HEK293 (cell line): ENCODE measurements around the gene NR0B2.

ENCODE experiments used
- CTCF ChIA-PET: fragments of 350-600 bp; formaldehyde crosslinking; extraction: SDS; loops from one replicate; lab custom pipeline; 2021; ENCODE audit warnings: antibody characterized with exemption; lab: Yijun Ruan, JAX
- POLR2A ChIA-PET: fragments of 300-600 bp; formaldehyde crosslinking; extraction: SDS; loops from one replicate; lab custom pipeline; 2020; ENCODE audit warnings: antibody characterized with exemption, inconsistent platforms; lab: Yijun Ruan, JAX
- H3K27ac ChIP-seq: fragments of 200-500 bp; sonication (Bioruptor generic); 2 replicates; pipeline ENCODE4 v1.5.1; 2014; ENCODE audit warnings: low read depth, low read length, control low read depth, inconsistent platforms; ENCODE audit errors: extremely low read depth
- H3K36me3 ChIP-seq, 2 experiments: fragments of 200-500 bp in 1 of 2; sonication (Bioruptor generic) in 1 of 2; 1 replicate in 1 of 2; 2 replicates in 1 of 2; pipeline ENCODE4 v1.5.1; 2014 to 2017; ENCODE audit warnings: inconsistent platforms in 2 of 2, low read length in 2 of 2; ENCODE audit not compliant: control insufficient read depth in 2 of 2, insufficient read depth in 1 of 2
- H3K4me1 ChIP-seq: fragments of 200-500 bp; sonication (Bioruptor generic); 2 replicates; pipeline ENCODE4 v1.5.1; 2014; ENCODE audit warnings: mild to moderate bottlenecking, low read length, inconsistent platforms; ENCODE audit not compliant: control insufficient read depth, insufficient read depth
- H3K4me3 ChIP-seq: 2 replicates; pipeline ENCODE4 v1.5.1; 2011; ENCODE audit warnings: low read depth, mild to moderate bottlenecking, control low read depth, low read length, moderate library complexity
- H3K9me3 ChIP-seq: fragments of 200-500 bp; sonication (Bioruptor generic); 2 replicates; pipeline ENCODE4 v1.5.1; 2014; ENCODE audit warnings: low read depth, low read length, inconsistent platforms; ENCODE audit not compliant: control insufficient read depth, insufficient read depth
- GLIS1 ChIP-seq: fragments of 450-650 bp; formaldehyde crosslinking; IDR thresholded peaks from 2 replicates; pipeline ENCODE4 v1.5.1; 2016; ENCODE audit warnings: missing biosample characterization, missing genetic modification characterization
- HOXC10 ChIP-seq: sonication (generic); formaldehyde crosslinking; IDR thresholded peaks from 2 replicates; pipeline ENCODE4 v1.8.1; 2023; ENCODE audit warnings: mild to moderate bottlenecking, missing genetic modification reagents
- MZF1 ChIP-seq: fragments of 450-650 bp; formaldehyde crosslinking; IDR thresholded peaks from 2 replicates; pipeline ENCODE4 v1.5.1; 2017; ENCODE audit warnings: missing biosample characterization, missing genetic modification characterization, borderline replicate concordance
- SP2 ChIP-seq: fragments of 450-650 bp; formaldehyde crosslinking; IDR thresholded peaks from 2 replicates; pipeline ENCODE4 v1.5.1; 2016; ENCODE audit warnings: missing biosample characterization, missing genetic modification characterization
- SP3 ChIP-seq: fragments of 450-650 bp; formaldehyde crosslinking; IDR thresholded peaks from 2 replicates; pipeline ENCODE4 v1.5.1; 2016; ENCODE audit warnings: missing biosample characterization, missing genetic modification characterization
- YY2 ChIP-seq: fragments of 450-650 bp; formaldehyde crosslinking; IDR thresholded peaks from 2 replicates; pipeline ENCODE4 v1.5.1; 2016; ENCODE audit warnings: missing biosample characterization, missing genetic modification characterization
- ZBTB21 ChIP-seq: fragments of 450-650 bp; formaldehyde crosslinking; IDR thresholded peaks from 2 replicates; pipeline ENCODE4 v1.5.1; 2017; ENCODE audit warnings: missing biosample characterization, missing genetic modification characterization
- ZBTB7A ChIP-seq: fragments of 450-650 bp; formaldehyde crosslinking; IDR thresholded peaks from 2 replicates; pipeline ENCODE4 v1.5.1; 2016; ENCODE audit warnings: low read depth, missing biosample characterization, missing genetic modification characterization
- ZNF114 ChIP-seq: fragments of 450-650 bp; formaldehyde crosslinking; IDR thresholded peaks from 2 replicates; pipeline ENCODE4 v1.5.0; 2017; ENCODE audit warnings: missing biosample characterization, missing genetic modification characterization
- ZNF16 ChIP-seq: fragments of 450-650 bp; formaldehyde crosslinking; IDR thresholded peaks from 2 replicates; pipeline ENCODE4 v1.5.1; 2016; ENCODE audit warnings: low read depth, missing biosample characterization, missing genetic modification characterization
- ZNF169 ChIP-seq: fragments of 450-650 bp; formaldehyde crosslinking; IDR thresholded peaks from 2 replicates; pipeline ENCODE4 v1.5.1; 2016; ENCODE audit warnings: missing biosample characterization, missing genetic modification characterization
- ZNF521 ChIP-seq: fragments of 450-650 bp; formaldehyde crosslinking; IDR thresholded peaks from 2 replicates; pipeline ENCODE4 v1.5.1; 2017; ENCODE audit warnings: missing biosample characterization, mild to moderate bottlenecking, missing genetic modification characterization
- ZNF544 ChIP-seq: fragments of 450-650 bp; formaldehyde crosslinking; IDR thresholded peaks from 2 replicates; pipeline ENCODE4 v1.5.0; 2017; ENCODE audit warnings: missing biosample characterization, missing genetic modification characterization
- ZNF548 ChIP-seq: fragments of 450-650 bp; formaldehyde crosslinking; IDR thresholded peaks from 2 replicates; pipeline ENCODE4 v1.5.1; 2016; ENCODE audit warnings: missing biosample characterization, missing genetic modification characterization
- ZNF660 ChIP-seq: fragments of 450-650 bp; IDR thresholded peaks from 2 replicates; pipeline ENCODE4 v1.5.1; 2018; ENCODE audit warnings: missing biosample characterization, mild to moderate bottlenecking, missing genetic modification characterization
- ZNF837 ChIP-seq: fragments of 450-650 bp; formaldehyde crosslinking; IDR thresholded peaks from 2 replicates; pipeline ENCODE4 v1.5.1; 2016; ENCODE audit warnings: missing biosample characterization, missing genetic modification characterization
- ZNF843 ChIP-seq: fragments of 450-650 bp; formaldehyde crosslinking; IDR thresholded peaks from 2 replicates; pipeline ENCODE4 v1.5.1; 2016; ENCODE audit warnings: missing biosample characterization, missing genetic modification characterization
- TF ChIP-seq, protein P1 (sequence below): fragments of 450-650 bp; formaldehyde crosslinking; conservative IDR thresholded peaks from 2 replicates; pipeline ENCODE4 v1.5.1; 2016; ENCODE audit warnings: low read depth, missing biosample characterization, missing genetic modification characterization
- TF ChIP-seq, protein P2 (sequence below): IDR thresholded peaks from 2 replicates; pipeline ENCODE4 v1.6.1; 2011; ENCODE audit warnings: mild to moderate bottlenecking, low read depth, low read length, borderline replicate concordance
- TF ChIP-seq, protein P3 (sequence below): fragments of 450-650 bp; formaldehyde crosslinking; IDR thresholded peaks from 2 replicates; pipeline ENCODE4 v1.5.1; 2016; ENCODE audit warnings: missing biosample characterization, missing genetic modification characterization
- TF ChIP-seq, protein P4 (sequence below): fragments of 450-650 bp; formaldehyde crosslinking; IDR thresholded peaks from 2 replicates; pipeline ENCODE4 v1.5.1; 2016; ENCODE audit warnings: missing biosample characterization, missing genetic modification characterization
- TF ChIP-seq, protein P5 (sequence below): fragments of 450-650 bp; formaldehyde crosslinking; IDR thresholded peaks from 2 replicates; pipeline ENCODE4 v1.5.1; 2016; ENCODE audit warnings: missing biosample characterization, missing genetic modification characterization

The NR0B2 gene

DNA sequence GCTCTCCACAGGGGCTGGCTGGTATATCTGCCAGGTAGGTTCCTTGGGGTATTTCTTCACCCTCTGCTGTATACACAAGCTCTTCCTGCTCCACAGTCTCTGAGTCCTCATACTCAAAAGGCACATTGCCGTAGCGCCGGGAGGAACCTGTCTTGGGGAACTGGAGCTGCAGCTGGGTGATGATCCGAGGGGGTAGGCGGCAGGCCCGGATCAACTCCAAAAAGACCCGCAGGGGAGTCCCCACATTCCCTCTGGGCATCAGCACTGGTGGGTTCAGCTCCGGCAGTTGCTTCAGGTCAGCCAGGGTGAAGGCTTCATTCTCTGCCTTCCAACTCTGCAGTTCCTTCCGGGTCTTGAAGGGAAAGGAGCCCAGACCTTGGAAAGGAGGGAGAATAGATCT, 16.4 kb downstream of the NR0B2 start:
- CTCF ChIA-PET, result interaction anchor here (0.6 to 1.0 kb wide), 3 partner anchors 10 to 460 kb away, joined by 3 to 6 read pairs (median 3); no protein-coding TSS in a partner anchor
- Histone ChIP-seq H3K36me3 (peaks cover 12 to 63% of the 10 kb centered on the region in 2 experiments; a peak in 2 of 3 replicates), H3K27ac (no peak overlapping the region), H3K4me3 (no peak overlapping the region), H3K4me1 (0 out of 2 replicates have a peak, but pooled peaks cover 4% of the 10 kb centered on the region), H3K9me3 (no peaks in the 10 kb centered on the region)
- POLR2A ChIA-PET, result no interaction called here
- TF ChIP-seq, protein P1, sequence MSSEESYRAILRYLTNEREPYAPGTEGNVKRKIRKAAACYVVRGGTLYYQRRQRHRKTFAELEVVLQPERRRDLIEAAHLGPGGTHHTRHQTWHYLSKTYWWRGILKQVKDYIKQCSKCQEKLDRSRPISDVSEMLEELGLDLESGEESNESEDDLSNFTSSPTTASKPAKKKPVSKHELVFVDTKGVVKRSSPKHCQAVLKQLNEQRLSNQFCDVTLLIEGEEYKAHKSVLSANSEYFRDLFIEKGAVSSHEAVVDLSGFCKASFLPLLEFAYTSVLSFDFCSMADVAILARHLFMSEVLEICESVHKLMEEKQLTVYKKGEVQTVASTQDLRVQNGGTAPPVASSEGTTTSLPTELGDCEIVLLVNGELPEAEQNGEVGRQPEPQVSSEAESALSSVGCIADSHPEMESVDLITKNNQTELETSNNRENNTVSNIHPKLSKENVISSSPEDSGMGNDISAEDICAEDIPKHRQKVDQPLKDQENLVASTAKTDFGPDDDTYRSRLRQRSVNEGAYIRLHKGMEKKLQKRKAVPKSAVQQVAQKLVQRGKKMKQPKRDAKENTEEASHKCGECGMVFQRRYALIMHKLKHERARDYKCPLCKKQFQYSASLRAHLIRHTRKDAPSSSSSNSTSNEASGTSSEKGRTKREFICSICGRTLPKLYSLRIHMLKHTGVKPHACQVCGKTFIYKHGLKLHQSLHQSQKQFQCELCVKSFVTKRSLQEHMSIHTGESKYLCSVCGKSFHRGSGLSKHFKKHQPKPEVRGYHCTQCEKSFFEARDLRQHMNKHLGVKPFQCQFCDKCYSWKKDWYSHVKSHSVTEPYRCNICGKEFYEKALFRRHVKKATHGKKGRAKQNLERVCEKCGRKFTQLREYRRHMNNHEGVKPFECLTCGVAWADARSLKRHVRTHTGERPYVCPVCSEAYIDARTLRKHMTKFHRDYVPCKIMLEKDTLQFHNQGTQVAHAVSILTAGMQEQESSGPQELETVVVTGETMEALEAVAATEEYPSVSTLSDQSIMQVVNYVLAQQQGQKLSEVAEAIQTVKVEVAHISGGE (tag by site-specific recombination), result no peak
- TF ChIP-seq YY2 (tag by site-specific recombination) (no peak), SP2 (tag by site-specific recombination) (no peak), HOXC10 (no peak), SP3 (tag by site-specific recombination) (no peak), ZNF843 (tag by site-specific recombination) (no peak), ZNF837 (no peak)

DNA sequence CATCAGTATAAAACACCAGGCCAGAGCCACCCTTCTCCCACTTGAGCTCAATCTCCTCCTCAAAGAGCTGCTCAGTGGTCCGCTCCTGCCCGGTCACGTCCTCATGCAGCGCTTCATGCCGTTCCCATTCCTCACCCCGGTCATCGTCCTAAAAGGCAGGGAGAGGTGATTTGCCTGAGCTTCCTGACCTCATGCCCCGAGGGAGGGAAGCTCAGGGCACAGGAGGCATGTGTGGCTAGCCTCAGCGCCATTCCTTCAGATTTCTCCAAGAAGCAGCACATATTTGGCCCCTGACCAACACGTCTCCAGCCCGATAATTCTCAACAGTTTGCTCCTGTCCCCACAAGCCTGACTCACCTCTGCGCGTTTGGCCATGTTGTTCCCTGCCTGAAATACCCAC, 19.5 kb downstream of the NR0B2 start:
- peaks cover 12 to 78% of the 10 kb centered on the region in 2 experiments; a peak in 2 of 3 replicates for H3K36me3 ChIP-seq
- no peak overlapping the region for H3K4me3 ChIP-seq
- no peak overlapping the region for H3K27ac ChIP-seq
- 0 out of 2 replicates have a peak, but pooled peaks cover 4% of the 10 kb centered on the region for H3K4me1 ChIP-seq
- H3K9me3 ChIP-seq, result no peaks in the 10 kb centered on the region
- ChIA-PET CTCF (no interaction called here), POLR2A (interaction anchor here (0.6 kb wide), 1 partner anchor 28 kb away, joined by 6 read pairs; no protein-coding TSS in a partner anchor)
- TF ChIP-seq ZBTB21 (tag by site-specific recombination) (no peak), ZBTB7A (tag by site-specific recombination) (no peak), ZNF169 (no peak)
- TF ChIP-seq, protein P2, sequence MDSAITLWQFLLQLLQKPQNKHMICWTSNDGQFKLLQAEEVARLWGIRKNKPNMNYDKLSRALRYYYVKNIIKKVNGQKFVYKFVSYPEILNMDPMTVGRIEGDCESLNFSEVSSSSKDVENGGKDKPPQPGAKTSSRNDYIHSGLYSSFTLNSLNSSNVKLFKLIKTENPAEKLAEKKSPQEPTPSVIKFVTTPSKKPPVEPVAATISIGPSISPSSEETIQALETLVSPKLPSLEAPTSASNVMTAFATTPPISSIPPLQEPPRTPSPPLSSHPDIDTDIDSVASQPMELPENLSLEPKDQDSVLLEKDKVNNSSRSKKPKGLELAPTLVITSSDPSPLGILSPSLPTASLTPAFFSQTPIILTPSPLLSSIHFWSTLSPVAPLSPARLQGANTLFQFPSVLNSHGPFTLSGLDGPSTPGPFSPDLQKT, result no peak

DNA sequence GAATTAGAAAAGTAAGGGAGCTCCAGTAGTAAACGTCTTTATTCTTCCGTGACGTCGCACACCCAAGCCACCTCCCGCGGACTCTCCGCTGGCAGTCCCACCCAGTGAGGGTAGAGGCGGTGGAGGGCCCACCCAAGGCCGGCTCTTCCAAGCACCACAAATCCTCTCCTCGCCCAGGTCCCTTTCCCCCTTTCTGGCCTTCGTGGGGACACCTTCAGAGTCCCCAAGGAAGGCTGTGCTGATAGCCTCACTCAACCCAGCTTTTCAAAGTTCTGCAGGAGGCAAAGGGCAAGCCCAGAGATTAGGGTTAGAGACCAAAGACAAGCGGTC, 23.3 kb downstream of the NR0B2 start:
- H3K36me3 ChIP-seq, result peaks cover 19 to 83% of the 10 kb centered on the region in 2 experiments
- no peaks in the 10 kb centered on the region for H3K9me3 ChIP-seq
- H3K4me3 ChIP-seq, result peak overlapping the region; percentile 74
- POLR2A ChIA-PET, result interaction anchor here (0.6 to 3.1 kb wide), 22 partner anchors 9 to 615 kb away, joined by 3 to 53 read pairs (median 4); partner anchors contain the start of genes GPATCH3, NUDC and TRNP1
- CTCF ChIA-PET, result interaction anchor here (0.5 to 0.7 kb wide), 4 partner anchors 12 to 453 kb away, joined by 3 to 4 read pairs (median 3); no protein-coding TSS in a partner anchor
- H3K27ac ChIP-seq, result peak overlapping the region; percentile 73
- no peaks in the 10 kb centered on the region for H3K4me1 ChIP-seq
- TF ChIP-seq, protein P3, sequence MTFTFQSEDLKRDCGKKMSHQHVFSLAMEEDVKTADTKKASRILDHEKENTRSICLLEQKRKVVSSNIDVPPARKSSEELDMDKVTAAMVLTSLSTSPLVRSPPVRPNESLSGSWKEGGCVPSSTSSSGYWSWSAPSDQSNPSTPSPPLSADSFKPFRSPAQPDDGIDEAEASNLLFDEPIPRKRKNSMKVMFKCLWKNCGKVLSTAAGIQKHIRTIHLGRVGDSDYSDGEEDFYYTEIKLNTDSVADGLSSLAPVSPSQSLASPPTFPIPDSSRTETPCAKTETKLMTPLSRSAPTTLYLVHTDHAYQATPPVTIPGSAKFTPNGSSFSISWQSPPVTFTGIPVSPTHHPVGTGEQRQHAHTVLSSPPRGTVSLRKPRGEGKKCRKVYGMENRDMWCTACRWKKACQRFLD (tag by site-specific recombination), result no peak
- no peak for TF ChIP-seq ZNF548 (tag by site-specific recombination)
- TF ChIP-seq ZNF16 (tag by site-specific recombination), result no peak
- TF ChIP-seq, protein P4, sequence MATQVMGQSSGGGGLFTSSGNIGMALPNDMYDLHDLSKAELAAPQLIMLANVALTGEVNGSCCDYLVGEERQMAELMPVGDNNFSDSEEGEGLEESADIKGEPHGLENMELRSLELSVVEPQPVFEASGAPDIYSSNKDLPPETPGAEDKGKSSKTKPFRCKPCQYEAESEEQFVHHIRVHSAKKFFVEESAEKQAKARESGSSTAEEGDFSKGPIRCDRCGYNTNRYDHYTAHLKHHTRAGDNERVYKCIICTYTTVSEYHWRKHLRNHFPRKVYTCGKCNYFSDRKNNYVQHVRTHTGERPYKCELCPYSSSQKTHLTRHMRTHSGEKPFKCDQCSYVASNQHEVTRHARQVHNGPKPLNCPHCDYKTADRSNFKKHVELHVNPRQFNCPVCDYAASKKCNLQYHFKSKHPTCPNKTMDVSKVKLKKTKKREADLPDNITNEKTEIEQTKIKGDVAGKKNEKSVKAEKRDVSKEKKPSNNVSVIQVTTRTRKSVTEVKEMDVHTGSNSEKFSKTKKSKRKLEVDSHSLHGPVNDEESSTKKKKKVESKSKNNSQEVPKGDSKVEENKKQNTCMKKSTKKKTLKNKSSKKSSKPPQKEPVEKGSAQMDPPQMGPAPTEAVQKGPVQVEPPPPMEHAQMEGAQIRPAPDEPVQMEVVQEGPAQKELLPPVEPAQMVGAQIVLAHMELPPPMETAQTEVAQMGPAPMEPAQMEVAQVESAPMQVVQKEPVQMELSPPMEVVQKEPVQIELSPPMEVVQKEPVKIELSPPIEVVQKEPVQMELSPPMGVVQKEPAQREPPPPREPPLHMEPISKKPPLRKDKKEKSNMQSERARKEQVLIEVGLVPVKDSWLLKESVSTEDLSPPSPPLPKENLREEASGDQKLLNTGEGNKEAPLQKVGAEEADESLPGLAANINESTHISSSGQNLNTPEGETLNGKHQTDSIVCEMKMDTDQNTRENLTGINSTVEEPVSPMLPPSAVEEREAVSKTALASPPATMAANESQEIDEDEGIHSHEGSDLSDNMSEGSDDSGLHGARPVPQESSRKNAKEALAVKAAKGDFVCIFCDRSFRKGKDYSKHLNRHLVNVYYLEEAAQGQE (tag by site-specific recombination), result no peak
- no peak for TF ChIP-seq MZF1 (tag by site-specific recombination)
- TF ChIP-seq, protein P5, sequence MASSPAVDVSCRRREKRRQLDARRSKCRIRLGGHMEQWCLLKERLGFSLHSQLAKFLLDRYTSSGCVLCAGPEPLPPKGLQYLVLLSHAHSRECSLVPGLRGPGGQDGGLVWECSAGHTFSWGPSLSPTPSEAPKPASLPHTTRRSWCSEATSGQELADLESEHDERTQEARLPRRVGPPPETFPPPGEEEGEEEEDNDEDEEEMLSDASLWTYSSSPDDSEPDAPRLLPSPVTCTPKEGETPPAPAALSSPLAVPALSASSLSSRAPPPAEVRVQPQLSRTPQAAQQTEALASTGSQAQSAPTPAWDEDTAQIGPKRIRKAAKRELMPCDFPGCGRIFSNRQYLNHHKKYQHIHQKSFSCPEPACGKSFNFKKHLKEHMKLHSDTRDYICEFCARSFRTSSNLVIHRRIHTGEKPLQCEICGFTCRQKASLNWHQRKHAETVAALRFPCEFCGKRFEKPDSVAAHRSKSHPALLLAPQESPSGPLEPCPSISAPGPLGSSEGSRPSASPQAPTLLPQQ, result peak; percentile 83
- no peak for TF ChIP-seq ZNF660 (tag by site-specific recombination)
- TF ChIP-seq ZNF544 (tag by site-specific recombination), result no peak
- TF ChIP-seq ZNF521, result no peak
- TF ChIP-seq ZNF114 (tag by site-specific recombination), result no peak
- TF ChIP-seq GLIS1 (tag by site-specific recombination), result peak; percentile 76
